ENCODE data around the gene BTBD9. TPM values are rescaled to one million over a fixed set of nuclear protein-coding genes. Genes with fewer than 3 reads are reported as not detected.

BTBD9 gene
- total and polyA plus RNA-seq, 2 experiments from 2014 or later, result 13.0 to 17.0 TPM

DNA sequence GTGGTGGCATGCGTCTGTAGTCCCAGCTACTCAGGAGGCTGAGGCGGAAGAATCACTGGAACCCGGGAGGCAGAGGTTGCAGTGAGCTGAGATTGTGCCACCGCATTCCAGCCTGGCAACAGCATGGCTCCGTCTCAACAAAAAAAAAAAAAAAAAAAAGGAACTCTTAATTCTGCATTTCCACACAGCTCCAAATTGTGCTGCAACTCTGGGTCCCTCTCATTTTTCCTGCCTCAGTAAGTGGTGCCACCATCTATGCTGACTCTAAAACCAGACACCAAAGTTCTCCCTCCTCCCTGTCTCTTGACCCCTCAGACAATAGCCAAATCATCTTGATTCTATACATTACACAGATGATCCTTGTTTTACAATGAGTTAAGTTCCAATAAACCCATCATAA is 133.9 kb downstream of the BTBD9 start:
- Histone ChIP-seq H3K4me1 (ENCODE audit: insufficient read depth) (peaks cover 30% of the 10 kb centered on the region), H3K9me3 (ENCODE audit: low read depth) (no peaks in the 10 kb centered on the region), H3K79me2 (no peaks in the 10 kb centered on the region), H3K4me2 (no peak overlapping the region), H3K9me2 (replicated peaks; ENCODE audit: insufficient read depth) (no peaks in the 10 kb centered on the region), H3K27me3 (no peaks in the 10 kb centered on the region), H3K27ac (no peak overlapping the region), H3K36me3 (replicated peaks; ENCODE audit: insufficient read depth, low read depth) (no peaks in the 10 kb centered on the region), H4K20me1 (ENCODE audit: insufficient read depth, poor library complexity, severe bottlenecking) (no peaks in the 10 kb centered on the region), H2AFZ (no peak overlapping the region), H3K4me3 (no peak overlapping the region)
- 97% methylated on average over 5 of the region's 5 CpGs for WGBS (ENCODE audit: low lambda C conversion rate, missing lambda C conversion rate)
- DNase-seq (ENCODE audit: low spot score), result no peak
- TF ChIP-seq CTCF (IDR thresholded peaks at IDR 0.05; ENCODE audit: poor library complexity) (no peak), EZH2 (IDR thresholded peaks at IDR 0.05; ENCODE audit: borderline replicate concordance) (no peak), EZH2phosphoT487 (IDR thresholded peaks at IDR 0.05; ENCODE audit: low read depth, severe bottlenecking, unreplicated experiment) (no peak)

- no peak overlapping the region for H3K4me2 ChIP-seq
- H3K4me3 ChIP-seq, result no peak overlapping the region
- H3K4me1 ChIP-seq (ENCODE audit: insufficient read depth), result peaks cover 29% of the 10 kb centered on the region
- no peaks in the 10 kb centered on the region for H3K9me3 ChIP-seq (ENCODE audit: low read depth)
- TF ChIP-seq CTCF (IDR thresholded peaks at IDR 0.05; ENCODE audit: poor library complexity) (no peak), EZH2 (IDR thresholded peaks at IDR 0.05; ENCODE audit: borderline replicate concordance) (no peak), EZH2phosphoT487 (IDR thresholded peaks at IDR 0.05; ENCODE audit: low read depth, severe bottlenecking, unreplicated experiment) (no peak)
- H4K20me1 ChIP-seq (ENCODE audit: insufficient read depth, poor library complexity, severe bottlenecking), result no peaks in the 10 kb centered on the region
- H3K27me3 ChIP-seq, result no peaks in the 10 kb centered on the region
- no peak for DNase-seq (ENCODE audit: low spot score)
- H3K79me2 ChIP-seq, result no peaks in the 10 kb centered on the region
- H3K9me2 ChIP-seq (replicated peaks; ENCODE audit: insufficient read depth), result no peaks in the 10 kb centered on the region
- WGBS (ENCODE audit: low lambda C conversion rate, missing lambda C conversion rate), result 89% methylated on average over 3 of the region's 3 CpGs
- no peak overlapping the region for H2AFZ ChIP-seq
- H3K27ac ChIP-seq, result no peak overlapping the region
- H3K36me3 ChIP-seq (replicated peaks; ENCODE audit: insufficient read depth, low read depth), result no peaks in the 10 kb centered on the region
Observed at GRCh38 chr6:38504996-38505395, 134.7 kb downstream of the BTBD9 start.

DNA sequence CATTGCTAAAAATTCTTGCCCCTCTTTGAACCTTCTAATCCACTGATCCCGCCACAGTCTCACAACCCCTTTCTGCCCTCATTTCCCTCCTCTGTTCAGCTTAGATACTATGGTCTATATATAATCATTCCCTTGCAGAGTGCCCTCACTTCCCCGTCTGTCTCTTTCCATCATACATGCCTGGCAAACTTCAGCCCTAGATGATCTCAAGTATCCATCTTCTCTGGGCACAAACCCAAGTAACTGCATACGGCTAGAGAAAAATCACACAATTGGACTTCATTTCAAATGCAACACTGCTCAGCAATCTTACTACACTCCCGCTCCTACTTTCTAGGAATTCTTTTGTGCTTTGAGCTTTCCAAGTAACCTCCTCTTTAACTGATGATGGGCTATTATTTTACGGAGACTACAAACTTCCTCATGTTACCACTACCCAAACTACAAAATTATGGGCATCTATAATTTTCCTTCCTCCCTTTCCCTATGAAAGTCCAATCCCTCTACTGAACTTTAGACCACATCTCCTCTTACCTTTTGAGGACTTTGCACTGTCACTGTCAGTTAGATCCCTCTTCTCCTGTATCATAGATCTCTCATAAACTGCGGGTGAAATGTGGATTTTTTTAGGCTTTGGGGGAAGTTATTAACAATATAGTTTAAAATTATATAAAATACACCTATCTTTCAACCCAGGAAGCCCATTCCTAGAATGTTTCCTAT is 135.6 kb downstream of the BTBD9 start:
- no peak for DNase-seq (ENCODE audit: low spot score)
- Histone ChIP-seq H3K4me3 (no peak overlapping the region), H3K79me2 (no peaks in the 10 kb centered on the region), H2AFZ (no peak overlapping the region), H3K27me3 (no peaks in the 10 kb centered on the region), H4K20me1 (ENCODE audit: insufficient read depth, poor library complexity, severe bottlenecking) (no peaks in the 10 kb centered on the region), H3K27ac (no peak overlapping the region), H3K4me1 (ENCODE audit: insufficient read depth) (peaks cover 22% of the 10 kb centered on the region), H3K9me2 (replicated peaks; ENCODE audit: insufficient read depth) (no peaks in the 10 kb centered on the region), H3K9me3 (ENCODE audit: low read depth) (no peaks in the 10 kb centered on the region), H3K4me2 (no peak overlapping the region), H3K36me3 (replicated peaks; ENCODE audit: insufficient read depth, low read depth) (no peaks in the 10 kb centered on the region)
- no peak for TF ChIP-seq EZH2 (IDR thresholded peaks at IDR 0.05; ENCODE audit: borderline replicate concordance)
- no peak for TF ChIP-seq CTCF (IDR thresholded peaks at IDR 0.05; ENCODE audit: poor library complexity)
- no peak for TF ChIP-seq EZH2phosphoT487 (IDR thresholded peaks at IDR 0.05; ENCODE audit: low read depth, severe bottlenecking, unreplicated experiment)
- WGBS (ENCODE audit: low lambda C conversion rate, missing lambda C conversion rate), result 89% methylated on average over 6 of the region's 6 CpGs

Data from hepatocyte (in vitro differentiated cells).